ENCODE results near the gene NPFFR2.
"Not testable (repeated sequence)": the region's sequence is repeated elsewhere in the genome, so short reads cannot be mapped to it uniquely, and the experiment has no call there.

The NPFFR2 gene

DNA sequence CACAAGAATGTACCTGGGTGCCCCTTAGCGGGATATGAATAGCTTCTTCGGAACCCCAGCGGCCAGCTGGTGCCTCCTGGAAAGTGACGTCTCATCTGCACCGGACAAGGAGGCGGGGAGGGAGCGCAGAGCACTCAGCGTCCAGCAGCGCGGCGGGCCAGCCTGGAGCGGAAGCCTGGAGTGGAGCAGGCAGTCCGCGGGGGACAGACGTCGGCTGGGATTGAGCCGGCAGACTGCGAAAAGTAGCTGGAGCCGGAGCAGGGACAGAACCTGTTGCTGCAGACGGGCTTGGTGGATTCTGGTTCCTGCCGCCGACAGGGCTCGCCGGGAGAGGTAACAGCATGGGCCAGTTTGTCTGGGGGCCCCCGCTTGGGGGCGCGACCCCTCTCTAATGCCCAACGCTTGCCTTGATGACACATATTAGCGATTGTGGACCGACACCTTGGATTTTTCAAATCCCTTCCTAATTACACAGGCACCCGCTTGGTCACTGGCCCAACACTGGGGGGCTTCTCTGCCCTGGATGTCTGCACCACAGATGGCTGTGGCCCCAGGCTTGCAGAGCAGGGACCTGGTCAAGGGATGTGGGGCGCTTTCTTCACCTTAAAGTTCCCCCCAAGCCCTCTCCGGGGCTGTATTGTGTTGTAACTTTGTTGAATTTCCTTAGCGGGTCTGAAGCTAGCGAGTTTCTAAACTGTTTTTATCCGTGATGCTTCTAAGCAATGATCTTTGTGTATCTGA lies at the start of gene NPFFR2:
Gene NPFFR2 (plus strand): TSS at position 133 of the 741 bp plus-strand sequence. CDS start 96,592 bp downstream, outside the sequence.
- peak; percentile 10 for DNase-seq

DNA sequence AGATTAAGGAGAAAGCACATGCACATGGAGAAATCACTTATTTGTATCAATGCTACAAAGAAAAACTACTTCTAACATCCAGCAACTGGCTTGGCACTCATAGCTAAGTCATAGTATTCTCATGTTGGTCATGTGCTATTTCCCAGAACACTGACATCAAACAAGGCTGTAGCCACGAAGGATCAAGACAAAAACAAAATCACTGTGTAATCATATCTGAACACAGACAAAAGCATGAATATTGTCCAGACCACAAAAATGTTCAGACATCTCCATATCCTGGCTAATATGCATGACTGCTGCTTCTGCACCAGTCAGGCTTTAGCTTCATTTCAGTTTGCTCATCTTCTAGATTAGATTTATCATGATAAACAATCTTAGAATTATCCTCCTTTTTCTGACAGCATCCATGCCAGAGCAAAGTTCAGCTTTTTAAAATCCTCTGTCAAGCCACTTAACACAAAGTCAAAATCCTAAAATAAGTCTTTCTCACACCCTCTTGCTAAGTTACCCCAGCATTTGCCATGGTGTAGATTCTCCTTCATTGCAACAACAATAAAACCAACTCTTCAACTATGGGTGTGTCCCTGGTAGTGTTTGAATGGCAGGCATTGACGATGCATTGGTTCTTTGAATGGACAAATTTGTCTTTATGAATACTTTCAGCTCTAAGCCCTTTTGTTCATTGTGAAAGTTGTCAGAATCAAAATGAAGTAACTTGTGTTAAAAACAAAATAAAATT lies 39.1 kb upstream of the NPFFR2 start:
- peak; percentile 16 for DNase-seq

DNA sequence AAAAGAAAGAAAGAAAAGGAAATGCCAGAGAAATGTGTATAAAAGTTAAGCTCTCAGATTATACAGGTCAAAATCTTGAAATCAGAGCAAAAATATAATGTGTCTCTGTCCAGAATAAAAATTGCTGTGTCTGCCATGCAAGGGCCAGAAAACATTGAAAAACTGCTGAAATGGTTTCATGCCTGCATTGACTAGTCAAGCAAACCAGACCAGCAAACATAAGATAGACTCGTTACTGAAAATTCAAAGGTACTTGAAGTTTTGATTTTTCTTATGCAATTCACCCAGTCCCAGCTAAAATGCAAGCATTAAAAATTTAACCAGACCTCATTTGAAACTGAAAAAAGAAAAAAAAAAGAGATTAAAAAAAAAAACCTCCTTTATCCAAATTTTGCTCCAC lies 37.2 kb upstream of the NPFFR2 start:
- no peak for DNase-seq

DNA sequence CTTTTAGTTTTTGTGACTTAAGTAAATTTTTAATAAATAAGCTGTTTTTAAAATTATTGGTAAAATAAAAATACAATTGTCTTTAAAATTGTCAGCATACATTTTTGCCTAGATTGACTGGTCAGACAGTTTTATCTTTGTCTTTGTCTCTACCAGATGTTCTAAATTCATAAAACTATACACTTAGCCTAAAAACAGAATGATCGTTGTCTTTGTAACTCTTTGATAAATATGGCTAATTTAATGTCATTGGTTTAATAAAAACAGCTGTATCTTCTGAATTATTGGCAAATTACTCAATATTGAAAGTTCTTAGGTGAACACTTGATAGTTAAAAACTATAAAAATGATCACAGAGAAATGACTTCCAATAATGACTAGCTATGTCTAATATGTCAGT lies 36.5 kb upstream of the NPFFR2 start:
- DNase-seq, result no peak

DNA sequence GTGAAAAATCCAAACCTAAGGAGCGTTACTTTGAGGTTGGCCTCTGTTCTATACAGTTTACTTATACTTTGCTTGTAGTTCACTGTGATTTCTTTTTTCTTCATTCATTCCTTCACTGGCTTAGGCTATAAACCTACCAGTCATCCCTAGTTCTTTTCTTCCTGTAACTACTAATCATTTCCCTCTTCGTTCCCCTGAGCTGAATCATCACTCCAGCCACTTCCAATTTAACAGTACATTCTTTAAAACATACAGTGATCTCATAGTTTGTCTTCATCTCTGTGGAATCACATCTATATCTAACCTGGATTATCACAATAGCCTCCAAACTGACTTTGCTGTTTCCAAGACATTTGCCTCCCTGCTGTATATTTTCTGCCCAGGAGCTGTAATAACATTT lies 25.2 kb upstream of the NPFFR2 start:
- DNase-seq, result peak; percentile 71

DNA sequence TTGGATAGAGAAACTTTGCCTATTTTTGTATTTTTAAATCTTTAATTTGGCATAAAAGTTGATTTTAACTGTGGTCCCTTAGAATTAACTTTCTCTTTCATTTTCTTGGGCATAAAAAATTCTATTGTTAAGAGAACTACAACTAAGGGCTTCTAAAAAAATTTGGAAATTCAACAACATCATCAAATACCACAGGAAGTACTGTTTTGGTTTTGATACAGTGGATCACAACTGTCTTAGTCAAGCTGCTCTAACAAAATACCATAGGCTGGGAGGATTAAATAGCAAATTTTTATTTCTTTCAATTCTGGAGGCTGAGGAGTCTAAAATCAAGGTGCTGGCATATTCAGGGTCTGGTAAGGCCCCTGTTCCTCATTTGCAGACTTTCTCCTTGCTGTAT lies 19.9 kb upstream of the NPFFR2 start:
- no peak for DNase-seq

DNA sequence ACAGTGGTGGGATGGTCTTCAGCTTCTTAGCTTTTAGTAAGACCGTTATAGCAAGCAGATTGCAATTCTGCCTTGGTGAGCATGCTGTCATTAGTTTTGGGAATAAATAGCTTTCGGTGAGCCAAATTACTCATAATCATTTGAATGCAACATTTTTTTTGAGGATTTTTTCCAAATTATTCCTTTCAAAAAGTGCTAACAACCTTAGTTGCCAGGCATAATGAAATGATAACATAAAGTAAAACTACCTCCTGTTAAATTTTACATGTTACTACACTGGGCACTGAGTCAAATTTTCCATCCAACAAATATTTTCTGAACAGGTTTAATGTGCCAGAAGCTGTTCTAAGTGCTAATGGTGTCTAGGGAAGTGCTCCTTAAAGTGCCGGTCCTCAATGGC lies 15.8 kb upstream of the NPFFR2 start:
- no peak for DNase-seq

DNA sequence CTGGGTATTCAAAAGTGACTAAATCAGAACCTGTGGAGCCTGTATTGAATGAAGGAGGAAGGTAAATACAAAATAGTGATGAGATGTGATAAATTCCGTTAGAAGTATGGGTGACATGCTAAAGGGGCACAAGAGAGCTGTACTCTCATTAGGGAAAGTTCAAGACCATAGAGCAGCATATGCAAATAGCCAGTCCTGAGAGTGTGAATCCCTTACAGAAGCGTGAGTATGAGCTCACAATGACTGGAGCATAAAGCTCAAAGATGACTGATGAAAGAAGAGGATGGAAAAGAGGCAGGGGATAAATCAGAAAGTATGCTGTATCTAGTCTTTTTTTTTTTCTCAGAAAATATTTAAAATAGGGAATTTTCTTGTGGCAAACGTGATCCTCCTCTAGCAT lies 12.1 kb upstream of the NPFFR2 start:
- no peak for DNase-seq

DNA sequence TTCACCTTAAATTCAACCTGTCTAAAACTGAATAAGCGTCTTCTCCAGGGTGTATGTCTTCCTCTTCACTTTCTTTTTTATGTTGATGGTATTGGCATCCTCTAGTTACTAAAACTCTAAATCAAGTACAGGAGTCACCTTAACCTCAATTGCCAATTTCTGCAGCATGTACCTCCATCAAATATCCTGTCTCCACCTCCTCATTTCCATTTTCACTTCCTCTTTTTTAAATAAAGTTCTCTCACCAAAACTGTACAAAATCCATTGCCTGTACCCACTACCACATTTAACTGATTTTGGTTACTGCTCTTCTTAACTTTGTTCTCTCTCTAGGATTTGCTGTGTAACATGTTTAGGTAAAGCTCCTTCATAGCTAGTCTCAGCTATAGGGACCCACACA lies 9.2 kb upstream of the NPFFR2 start:
- DNase-seq, result no peak

DNA sequence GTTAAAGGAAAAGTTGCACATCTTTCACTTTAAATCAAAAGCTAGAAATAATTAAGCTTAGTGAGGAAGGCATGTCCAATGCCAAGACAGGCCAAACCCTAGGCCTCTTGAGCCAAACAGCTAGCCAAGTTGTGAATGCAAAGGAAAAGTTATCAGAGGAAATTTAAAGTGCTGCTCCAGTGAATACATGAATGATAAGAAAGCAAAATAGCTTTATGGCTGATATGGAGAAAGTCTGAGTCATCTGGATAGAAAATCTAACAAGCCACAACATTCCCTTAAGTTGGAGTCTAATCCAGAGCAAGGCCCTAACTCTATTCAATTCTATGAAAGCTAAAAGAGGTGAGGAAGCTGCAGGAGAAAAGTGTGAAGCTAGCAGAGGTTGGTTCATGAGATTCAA lies 23.8 kb downstream of the NPFFR2 start:
- no peak for DNase-seq

DNA sequence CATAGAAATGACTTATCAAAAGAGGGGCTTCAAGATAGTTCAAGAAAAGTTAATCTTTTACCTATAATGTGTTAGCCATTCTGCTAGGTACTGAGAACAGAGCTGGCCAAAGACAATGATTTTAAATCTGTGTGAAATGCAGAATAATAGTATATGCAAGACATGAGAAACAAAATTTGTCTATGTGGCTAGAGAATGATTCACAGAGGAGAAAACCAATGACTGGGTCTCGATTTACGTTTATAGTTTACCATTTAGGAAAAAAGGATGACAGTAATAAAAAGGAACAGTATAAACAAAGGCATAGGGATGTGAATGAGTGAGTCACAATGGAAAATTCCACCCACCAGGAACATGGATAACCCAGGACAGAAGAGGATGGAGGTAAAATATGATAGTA lies 31.9 kb downstream of the NPFFR2 start:
- DNase-seq, result no peak

DNA sequence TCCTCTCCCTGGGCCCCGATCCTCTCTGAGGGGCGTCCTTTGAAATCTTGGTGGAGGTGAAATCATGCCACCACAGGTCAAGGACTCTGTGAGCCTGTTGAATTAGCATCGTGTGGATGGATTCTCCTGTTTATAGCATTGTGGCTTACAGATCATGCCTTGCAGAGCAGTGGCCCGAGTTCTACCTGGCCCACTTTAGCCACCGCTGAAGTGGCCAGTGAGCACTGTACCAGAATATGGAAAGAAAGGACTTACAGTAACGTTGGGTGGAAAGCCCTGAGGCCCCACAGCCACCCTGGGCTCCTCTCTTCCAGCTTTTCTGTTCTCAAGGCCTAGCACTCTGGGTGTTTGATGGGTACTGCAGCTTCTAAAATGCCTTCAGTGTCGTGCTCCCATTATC lies 35.3 kb downstream of the NPFFR2 start:
- DNase-seq, result no peak

DNA sequence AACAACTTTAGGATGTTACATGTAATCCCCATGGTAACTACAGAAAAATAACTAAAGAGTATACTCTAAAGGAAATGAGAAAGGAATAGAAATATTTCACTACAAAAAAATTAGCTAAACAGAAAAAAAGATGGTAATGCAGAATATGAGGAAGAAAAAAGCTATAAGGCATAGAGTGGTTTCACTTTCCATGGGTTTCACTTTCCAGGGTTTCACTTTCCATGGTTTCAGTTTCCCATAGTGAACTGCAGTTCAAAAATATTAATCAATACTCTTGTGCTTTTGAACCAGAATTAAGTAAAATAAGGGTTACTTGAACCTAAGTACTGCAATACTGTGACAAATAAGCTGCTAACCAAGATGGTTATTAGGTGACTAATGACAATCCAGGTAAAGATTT lies 42.0 kb downstream of the NPFFR2 start:
- no peak for DNase-seq

DNA sequence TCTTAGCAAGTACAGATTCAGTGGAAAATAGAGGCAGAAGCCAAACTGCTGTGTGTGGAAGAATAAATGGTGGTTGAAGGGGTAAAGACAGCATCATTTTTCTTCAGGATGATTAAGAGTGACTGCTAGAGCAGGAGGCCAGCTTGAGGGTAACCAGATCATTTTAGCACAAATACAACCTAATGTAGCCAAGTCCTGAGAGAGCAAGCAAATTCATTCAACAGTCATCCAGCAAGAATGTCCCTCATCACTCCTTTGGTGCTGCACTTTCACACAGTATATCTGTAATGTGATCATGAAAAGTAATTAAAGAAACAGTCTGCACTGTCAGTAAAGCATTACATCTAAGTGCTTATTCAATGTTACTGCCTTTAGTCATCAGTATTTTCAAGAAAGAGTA lies 44.8 kb downstream of the NPFFR2 start:
- peak; percentile 2 for DNase-seq

DNA sequence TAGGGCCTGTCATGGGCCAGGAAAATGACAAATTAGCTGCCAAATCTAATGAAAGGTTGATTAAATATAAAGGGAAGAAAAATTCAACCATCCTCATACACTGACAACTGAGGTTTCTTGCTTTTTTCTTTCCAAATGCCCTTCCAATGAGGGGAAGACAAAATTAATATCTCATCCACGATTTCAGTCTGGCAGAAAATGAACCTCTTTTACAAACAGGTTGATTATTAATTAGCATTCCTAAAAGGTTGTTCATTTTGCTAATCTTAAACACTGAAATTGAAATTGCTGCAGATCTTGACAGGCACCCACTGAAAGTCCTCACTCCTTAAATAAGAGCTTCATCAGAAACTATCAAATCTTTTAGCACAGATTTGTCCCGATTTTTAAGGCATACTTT lies 45.5 kb downstream of the NPFFR2 start:
- no peak for DNase-seq

DNA sequence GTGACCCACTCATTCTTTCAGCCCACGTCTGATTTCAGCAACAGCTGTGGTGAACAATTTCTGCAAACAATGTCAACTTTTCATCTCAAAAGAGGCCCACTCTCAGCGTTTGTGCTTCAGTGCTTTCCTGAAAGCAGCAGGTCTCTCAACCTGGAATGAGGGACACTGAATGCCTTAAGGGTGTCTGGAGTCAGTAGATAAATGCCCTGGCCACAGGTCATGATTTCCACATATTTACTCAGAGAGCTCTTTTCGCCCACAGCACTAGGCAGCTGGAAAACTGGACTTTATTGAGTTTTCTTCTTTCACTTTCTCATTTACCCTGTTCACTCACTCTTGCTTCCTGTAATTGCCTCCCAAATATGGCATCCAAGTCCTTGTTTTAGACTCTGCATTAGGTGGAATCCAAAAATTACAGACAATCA lies 52.8 kb downstream of the NPFFR2 start:
- DNase-seq, result no peak

DNA sequence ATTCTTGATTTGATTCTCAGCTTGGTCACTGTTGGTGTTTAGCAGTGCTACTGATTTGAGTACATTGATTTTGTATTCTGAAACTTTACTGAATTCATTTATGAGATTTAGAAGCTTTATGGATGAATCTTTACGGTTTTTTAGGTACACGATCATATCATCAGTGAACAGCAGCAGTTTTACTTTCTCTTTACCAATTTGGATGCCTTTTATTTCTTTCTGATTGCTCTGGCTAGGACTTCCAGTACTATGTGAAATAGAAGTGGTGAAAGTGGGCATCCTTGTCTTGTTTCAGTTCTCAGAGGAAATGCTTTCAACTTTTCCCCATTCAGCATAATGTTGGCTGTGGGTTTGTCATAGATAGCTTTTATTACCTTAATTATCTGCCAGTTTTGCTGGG lies 58.8 kb downstream of the NPFFR2 start:
- not testable (repeated sequence) for DNase-seq

DNA sequence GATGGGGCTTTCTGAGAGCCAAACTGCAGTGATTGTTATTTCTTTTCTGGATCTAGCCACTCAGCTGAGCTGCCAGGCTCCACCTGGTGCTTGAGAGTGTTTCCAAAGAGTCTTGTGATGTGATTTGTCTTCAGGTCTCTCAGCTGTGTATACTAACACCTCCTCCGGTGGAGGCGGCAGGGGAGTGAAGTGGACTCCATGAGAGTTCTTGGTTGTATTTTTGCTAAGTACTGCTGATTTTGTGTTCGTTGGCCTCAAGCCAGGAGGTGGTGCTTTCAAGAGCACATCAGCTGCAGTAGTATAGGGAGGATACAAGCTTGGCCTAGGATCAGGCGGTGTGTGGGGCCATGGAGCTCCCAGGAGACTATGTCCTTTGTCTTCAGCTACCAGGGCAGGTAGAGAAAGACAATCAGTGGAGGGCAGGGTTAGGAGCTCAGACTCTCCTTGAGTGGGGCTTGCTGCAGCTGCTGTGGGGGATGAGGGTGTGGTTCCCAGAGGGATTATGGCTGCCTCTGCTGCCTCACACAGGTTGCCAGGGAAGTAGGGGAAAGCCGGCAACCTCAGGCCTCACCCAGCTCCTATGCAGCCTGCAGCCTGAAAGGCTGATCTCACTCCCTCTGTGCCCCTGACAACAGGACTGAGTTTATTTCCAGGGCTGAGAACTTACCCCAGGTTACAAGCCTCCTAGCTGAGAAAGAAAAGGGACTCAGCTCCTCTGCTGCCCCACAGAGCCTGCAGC lies 62.4 kb downstream of the NPFFR2 start:
- DNase-seq, result no peak

DNA sequence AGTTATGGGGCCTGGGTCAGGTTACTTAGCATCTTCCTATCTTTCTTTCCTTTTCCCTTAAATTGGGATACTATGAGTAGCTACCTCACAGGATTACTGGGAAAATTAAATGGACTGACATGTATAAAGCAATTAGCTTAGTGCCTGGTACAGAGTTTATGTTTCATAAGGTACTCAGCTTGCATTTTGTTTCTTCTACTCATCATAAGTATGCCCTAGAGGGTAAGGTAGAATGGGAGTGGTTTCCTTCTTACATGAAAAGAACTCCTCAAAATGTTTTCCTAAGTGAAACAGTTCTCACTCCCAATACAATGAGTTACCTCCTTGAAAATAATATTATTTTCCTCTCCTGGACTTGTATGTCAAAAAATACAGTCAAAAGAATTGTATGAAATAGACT lies 75.7 kb downstream of the NPFFR2 start:
- DNase-seq, result no peak

DNA sequence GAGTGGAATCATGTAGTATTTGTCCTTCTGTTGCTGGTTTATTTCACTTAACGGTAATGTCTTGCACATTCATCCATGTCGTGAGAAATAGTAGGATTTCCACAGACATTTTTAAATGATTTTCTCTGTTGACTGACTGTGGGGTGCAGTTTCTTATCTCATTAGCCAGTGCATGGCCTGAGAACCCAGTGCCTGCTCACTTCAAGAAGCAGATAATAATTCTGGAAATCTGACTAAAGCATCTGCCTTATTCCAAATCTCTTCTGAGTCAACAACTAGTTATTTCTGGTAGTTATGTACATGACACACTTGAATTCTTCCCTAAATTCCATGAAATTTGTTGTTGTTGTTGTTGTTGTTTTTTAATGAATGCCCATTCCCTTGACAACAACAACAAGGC lies 77.6 kb downstream of the NPFFR2 start:
- no peak for DNase-seq

DNA sequence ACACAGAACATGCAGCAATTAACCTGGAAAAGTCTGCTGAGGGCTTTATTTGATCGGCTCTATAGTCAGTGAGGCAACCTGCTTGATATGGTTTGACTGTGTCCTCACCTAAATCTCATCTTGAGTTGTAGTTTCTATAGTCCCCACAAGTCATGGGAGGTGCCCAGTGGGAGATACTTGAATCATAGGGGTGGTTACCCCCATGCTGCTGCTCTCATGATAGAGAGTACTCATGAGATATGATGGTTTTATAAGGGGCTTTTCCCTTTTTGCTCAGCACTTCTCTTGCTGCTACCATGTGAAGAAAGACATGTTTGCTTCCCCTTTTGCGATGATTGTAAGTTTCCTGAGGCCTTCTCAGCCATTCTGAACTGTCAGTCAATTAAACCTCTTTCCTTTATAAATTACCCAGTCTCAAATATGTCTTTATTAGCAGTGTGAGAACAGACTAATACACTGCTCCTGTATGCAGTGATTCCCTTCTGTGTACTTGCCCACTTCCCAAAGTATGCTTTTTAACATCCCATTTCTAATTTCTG lies 78.2 kb downstream of the NPFFR2 start:
- no peak for DNase-seq

DNA sequence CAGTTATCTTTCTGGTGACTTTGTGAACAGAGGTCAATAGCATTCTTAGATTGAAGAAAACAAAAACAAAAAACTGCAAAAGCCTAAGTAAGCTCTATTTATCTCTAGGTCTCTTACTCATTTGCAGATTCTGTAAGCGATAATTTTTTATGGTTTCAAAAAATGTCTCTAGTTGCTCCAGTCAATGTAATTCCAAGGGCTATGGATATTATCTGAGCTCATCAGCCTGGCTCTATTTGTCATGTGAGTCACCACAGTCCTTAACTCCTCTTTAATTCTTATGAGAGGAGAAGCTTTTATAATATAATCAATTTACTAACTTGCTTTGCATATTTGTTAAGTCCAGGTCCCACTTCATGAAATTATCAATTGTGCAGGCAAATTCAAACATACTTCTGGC lies 79.1 kb downstream of the NPFFR2 start:
- no peak for DNase-seq

DNA sequence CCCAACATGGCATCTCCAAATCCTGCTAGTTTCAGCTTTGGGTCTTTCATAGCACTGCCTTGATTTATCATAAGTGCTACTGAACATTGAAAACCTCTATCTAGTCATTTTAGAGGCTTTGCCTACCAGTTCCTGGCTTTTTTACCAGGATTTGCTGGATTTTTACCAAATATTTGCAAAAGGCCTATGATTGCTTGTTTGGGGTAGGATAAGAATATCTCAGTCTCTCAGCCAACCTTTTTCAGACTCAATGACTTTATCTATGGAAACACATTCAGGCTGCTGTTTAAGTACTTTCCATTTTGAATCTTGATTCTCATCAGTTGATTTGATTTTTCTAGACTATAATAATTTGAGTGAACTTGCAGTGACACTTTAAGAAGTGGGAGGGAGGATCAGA lies 80.1 kb downstream of the NPFFR2 start:
- DNase-seq, result no peak
